Stimulated activated CD8-positive, alpha-beta memory T cell treated with anti-CD3 and anti-CD28 coated beads, Interleukin-7, amount 100 ng/mL, for 1 hour (primary cell): ENCODE data around the gene PPP2R5E.

Experiments used
- DNase-seq, 2 donors: peaks; one replicate each; pipeline ENCODE4 v3.0.0-alpha.2; 2020; ENCODE audit warnings: low read depth in 2 of 2

PPP2R5E gene

GRCh38 chr14:63470962-63471793, 72.0 kb downstream of the PPP2R5E start:
- no peak for DNase-seq

DNA sequence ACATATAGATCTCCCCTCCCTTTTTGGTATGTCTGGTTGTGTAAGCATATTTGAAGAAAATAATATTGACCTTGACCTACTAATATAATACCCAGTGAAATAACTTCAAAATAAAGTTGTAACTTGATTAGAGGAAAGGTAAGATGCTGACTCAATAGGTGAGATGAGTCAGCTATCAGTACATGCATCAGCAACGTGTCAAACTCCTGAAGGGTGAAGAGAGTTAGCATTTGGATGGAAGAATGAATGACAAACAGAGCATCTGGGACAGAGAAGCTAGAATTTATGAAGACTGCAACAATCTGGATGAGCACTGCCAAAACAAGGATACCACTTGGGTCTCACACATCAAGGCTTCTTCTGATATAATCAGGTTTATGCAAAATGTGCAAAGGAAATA, 74.9 kb downstream of the PPP2R5E start:
- no peak for DNase-seq

- no peak for DNase-seq
These were observed 75.6 kb downstream of the PPP2R5E start for GRCh38 chr14:63467440-63468072.

GRCh38 chr14:63465347-63465746, 77.8 kb downstream of the PPP2R5E start:
- no peak for DNase-seq

GRCh38 chr14:63460680-63461369, 82.4 kb downstream of the PPP2R5E start:
- no peak for DNase-seq

DNA sequence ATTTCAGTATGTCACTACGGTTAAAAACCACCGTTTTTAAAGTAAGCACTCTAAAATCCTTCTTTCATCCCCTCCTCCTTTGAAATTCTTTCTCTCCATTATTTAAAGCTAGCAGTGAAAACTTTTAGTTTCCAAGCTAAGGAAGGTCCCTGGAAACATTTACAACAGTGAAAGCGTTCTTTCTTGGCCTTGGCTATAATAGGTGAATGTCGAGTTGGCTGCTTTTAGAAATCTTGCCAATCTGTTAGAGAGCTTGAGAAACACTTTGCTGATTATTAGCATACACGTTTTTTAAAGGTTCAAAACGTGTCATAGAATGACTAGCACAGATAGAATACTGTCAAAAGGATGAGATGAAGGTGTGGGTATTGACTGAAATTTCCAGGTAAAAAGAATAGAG, 83.4 kb downstream of the PPP2R5E start:
- no peak for DNase-seq

- DNase-seq = no peak
These were observed 85.7 kb downstream of the PPP2R5E start for GRCh38 chr14:63457498-63457897.

GRCh38 chr14:63454863-63455622, 88.1 kb downstream of the PPP2R5E start:
- DNase-seq = no peak

DNA sequence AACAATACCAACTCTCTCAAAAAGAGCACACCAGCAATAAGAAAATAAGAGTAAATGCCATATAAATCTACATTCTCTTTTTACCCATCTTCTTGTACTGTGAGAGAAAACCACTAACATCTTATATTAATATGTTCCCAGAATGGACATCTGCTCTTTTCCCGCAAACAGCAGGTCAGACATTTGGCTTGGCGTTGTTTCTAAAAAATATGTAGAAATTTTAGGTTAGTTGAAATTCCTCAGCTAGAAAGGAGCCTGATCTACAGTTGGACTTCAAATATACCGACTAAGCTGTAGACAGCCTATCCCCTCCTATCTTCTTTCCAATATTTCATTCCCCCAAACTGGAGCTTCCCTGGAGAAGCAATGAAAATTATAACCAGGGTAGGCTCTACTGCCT, 88.7 kb downstream of the PPP2R5E start:
- DNase-seq = no peak

DNA sequence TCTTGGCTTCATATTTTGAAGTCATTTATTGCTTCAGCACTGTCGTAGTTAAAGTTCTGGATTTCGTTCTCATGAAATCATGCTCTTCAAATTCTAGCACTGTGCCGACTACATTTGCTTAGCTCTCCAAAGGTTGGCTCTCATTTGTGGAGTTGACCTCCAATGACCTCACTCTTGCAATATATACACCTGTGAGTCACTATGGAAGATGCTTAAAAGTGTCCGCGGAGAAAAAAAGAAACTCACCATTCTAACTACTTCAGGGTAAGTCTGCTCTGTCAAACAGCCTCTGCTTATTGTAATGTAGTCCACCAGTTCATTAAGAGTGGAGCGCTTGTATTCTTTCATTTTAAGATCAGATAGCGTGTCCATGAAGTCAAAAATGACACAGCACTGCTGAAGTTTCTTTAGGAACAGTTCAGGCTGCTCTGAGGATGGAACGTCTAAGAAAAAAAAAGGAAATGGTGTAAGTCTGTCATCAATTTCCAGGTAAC, 89.7 kb downstream of the PPP2R5E start:
- DNase-seq = no peak

- no peak for DNase-seq
These were observed 90.4 kb downstream of the PPP2R5E start for GRCh38 chr14:63452796-63453195.

GRCh38 chr14:63448841-63449240, 94.3 kb downstream of the PPP2R5E start:
- DNase-seq = no peak

- DNase-seq = no peak
These were observed 98.6 kb downstream of the PPP2R5E start for GRCh38 chr14:63444588-63444987.

GRCh38 chr14:63443988-63444387, 99.2 kb downstream of the PPP2R5E start:
- no peak for DNase-seq

GRCh38 chr14:63443361-63443760, 99.8 kb downstream of the PPP2R5E start:
- DNase-seq = no peak

DNA sequence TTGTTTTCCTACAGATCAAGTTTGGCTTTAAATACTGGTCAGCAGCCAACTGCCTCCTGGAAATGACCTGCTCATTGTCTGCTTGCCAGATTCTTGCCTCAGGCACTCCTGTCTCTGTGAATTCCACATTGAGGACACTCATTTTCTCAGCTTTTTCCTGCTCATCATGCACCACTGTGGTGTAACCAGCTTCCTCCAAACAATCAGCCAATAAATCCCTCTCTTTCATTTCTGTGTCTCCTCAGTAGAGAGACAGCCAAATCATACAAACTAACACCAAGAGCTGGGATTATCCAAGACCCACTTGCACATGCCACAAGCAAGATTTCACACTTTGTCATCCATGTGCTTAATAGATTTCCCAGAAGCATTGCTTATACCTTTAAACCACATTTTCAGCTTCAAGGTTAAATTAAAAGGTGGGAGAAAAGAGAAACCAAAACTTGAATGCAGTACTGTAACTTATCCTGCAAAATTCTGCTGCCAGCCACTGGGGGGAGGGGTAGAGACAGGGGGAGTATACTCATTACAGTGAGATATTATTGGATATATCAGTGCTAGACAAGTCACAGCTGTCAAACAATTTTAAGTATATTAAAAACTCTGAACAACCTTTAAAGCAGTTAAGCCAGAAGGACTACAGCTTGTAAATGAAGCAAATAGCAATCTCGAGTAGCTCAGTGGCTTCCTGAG, 105.0 kb downstream of the PPP2R5E start:
- no peak for DNase-seq

GRCh38 chr14:63436286-63437098, 106.7 kb downstream of the PPP2R5E start:
- DNase-seq = no peak

DNA sequence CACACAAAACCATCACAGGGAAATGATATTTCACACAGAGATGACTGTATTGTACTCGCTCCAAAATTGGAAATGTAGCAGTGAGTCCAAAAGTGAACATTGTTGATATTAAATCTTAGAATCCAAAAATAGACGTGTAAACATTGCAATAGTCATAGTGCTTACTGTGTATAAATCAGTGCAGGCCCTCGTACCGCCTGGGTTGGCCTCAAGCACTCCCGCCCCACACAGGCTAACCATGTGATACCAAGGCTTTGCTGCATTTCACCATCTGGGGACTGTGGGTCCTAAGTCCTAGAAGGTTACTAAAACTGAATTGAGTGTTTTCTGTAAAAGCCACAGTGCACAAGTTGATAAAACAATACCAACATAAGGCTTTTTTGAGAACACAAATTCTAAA, 107.3 kb downstream of the PPP2R5E start:
- DNase-seq = no peak

DNA sequence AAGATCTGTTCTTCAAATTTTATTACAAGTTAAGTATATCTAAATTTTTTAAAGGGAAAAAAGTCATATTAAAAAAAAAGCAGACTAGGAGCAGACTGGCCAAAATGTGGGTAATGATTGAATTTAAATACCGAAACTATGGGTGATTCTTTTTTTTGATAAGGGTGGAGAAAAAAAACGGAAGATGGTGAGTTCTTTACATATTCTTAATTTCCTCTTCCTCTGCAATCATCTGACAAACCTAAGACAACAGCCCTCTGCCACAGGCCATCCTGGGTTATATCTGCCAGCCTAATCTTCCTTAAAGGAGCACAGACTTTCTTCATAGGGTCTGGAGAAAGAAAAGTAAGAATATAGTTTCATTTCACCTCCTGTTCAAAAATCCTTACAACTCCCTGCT, 108.0 kb downstream of the PPP2R5E start:
- no peak for DNase-seq

GRCh38 chr14:63432888-63433552, 110.2 kb downstream of the PPP2R5E start:
- no peak for DNase-seq
